A549 (cell line): ENCODE results near the gene BAZ1B. TPM values are rescaled to one million over a fixed set of nuclear protein-coding genes. Genes with fewer than 3 reads are reported as not detected.

Experiments used
- ATAC-seq, 2 experiments: fragments of 200-7000 bp in 1 of 2; fragments of >200 bp in 1 of 2; cut with Nextera tagmentation in 1 of 2; cut with Tn5 transposase in 1 of 2; 3 replicates each; pipeline versions ENCODE4 v1.8.0 to v1.9.1; 2018 to 2020; ENCODE audit warnings: mild to moderate bottlenecking in 1 of 2, moderate library complexity in 1 of 2
- CTCF ChIA-PET: fragments of 300-600 bp; sonication (Branson Sonifier 250); formaldehyde crosslinking; extraction: SDS; loops from one replicate; lab custom pipeline; 2021; ENCODE audit warnings: antibody characterized with exemption, inconsistent platforms; lab: Yijun Ruan, JAX
- POLR2A ChIA-PET: fragments of 350-600 bp; formaldehyde crosslinking; extraction: SDS; loops from one replicate; lab custom pipeline; 2021; ENCODE audit warnings: antibody characterized with exemption, inconsistent platforms; lab: Yijun Ruan, JAX
- DNase-seq, 2 experiments: peaks; one replicate each; pipeline versions ENCODE4 v3.0.0 to v3.0.0-alpha.2; 2011 to 2016; ENCODE audit warnings: low read depth in 1 of 2, low spot score in 1 of 2
- FAIRE-seq: peaks from 2 replicates; lab custom pipeline; 2011; peaks lifted over from hg19 to GRCh38; lab: Jason Lieb, UNC
- H3K27ac ChIP-seq, 2 experiments: fragments of >200 bp; sonication (Bioruptor Twin); formaldehyde crosslinking; 3 replicates each; pipeline ENCODE4 v1.5.1; 2016 to 2017
- H3K4me1 ChIP-seq: fragments of >200 bp; sonication (Bioruptor Twin); formaldehyde crosslinking; 3 replicates; pipeline ENCODE4 v1.6.1; 2016
- H3K4me2 ChIP-seq: fragments of >200 bp; sonication (Bioruptor Twin); formaldehyde crosslinking; 3 replicates; pipeline ENCODE4 v1.6.1; 2016
- H3K4me3 ChIP-seq: fragments of >200 bp; sonication (Bioruptor Twin); formaldehyde crosslinking; 3 replicates; pipeline ENCODE4 v1.5.1; 2016
- H3K9me3 ChIP-seq: fragments of >200 bp; sonication (Bioruptor Twin); formaldehyde crosslinking; 3 replicates; pipeline ENCODE4 v1.6.1; 2016
- BCL3 ChIP-seq: fragments of >200 bp; sonication (Bioruptor Twin); formaldehyde crosslinking; IDR thresholded peaks from 3 replicates; pipeline ENCODE4 v1.6.1; 2016
- BHLHE40 ChIP-seq: IDR thresholded peaks from 2 replicates; pipeline ENCODE4 v1.6.1; 2012; ENCODE audit warnings: low read depth, low read length, inconsistent platforms
- CBX2 ChIP-seq: fragments of 200-600 bp; sonication (generic); IDR thresholded peaks from 2 replicates; pipeline ENCODE4 v1.6.1; 2016; ENCODE audit warnings: low read depth, mild to moderate bottlenecking, borderline replicate concordance
- CEBPB ChIP-seq, 2 experiments: fragments of >200 bp in 1 of 2; sonication (Bioruptor Twin) in 1 of 2; formaldehyde crosslinking in 1 of 2; IDR thresholded peaks; 2 replicates each; pipeline ENCODE4 v1.6.1; 2012 to 2016
- CHD2 ChIP-seq: fragments of 150-350 bp; IDR thresholded peaks from 2 replicates; pipeline ENCODE4 v1.6.1; 2014; ENCODE audit warnings: low read length; ENCODE audit not compliant: partially characterized antibody
- CHD4 ChIP-seq: fragments of 200-600 bp; sonication (generic); IDR thresholded peaks from 2 replicates; pipeline ENCODE4 v1.6.1; 2016; ENCODE audit warnings: antibody characterized with exemption, mild to moderate bottlenecking, borderline replicate concordance
- E2F6 ChIP-seq: IDR thresholded peaks from 2 replicates; pipeline ENCODE4 v1.6.1; 2012; ENCODE audit warnings: low read depth, borderline replicate concordance
- EHF ChIP-seq: fragments of 250-450 bp; sonication (Bioruptor Pico); IDR thresholded peaks from 2 replicates; pipeline ENCODE4 v1.5.0; 2020; ENCODE audit warnings: mild to moderate bottlenecking
- ESRRA ChIP-seq: fragments of 150-350 bp; IDR thresholded peaks from 2 replicates; pipeline ENCODE4 v1.6.1; 2014; ENCODE audit warnings: mild to moderate bottlenecking, low read length, borderline replicate concordance
- FOXS1 ChIP-seq: fragments of 250-450 bp; sonication (Bioruptor Pico); IDR thresholded peaks from 2 replicates; pipeline ENCODE4 v1.5.0; 2020; ENCODE audit warnings: mild to moderate bottlenecking, moderate library complexity
- HDAC2 ChIP-seq: fragments of 200-600 bp; sonication (generic); IDR thresholded peaks from 2 replicates; pipeline ENCODE4 v1.6.1; 2016
- HEYL ChIP-seq: fragments of 250-450 bp; sonication (Bioruptor Pico); IDR thresholded peaks from 2 replicates; pipeline ENCODE4 v1.8.0; 2021; ENCODE audit warnings: mild to moderate bottlenecking, moderate library complexity
- HOXA7 ChIP-seq: fragments of 250-450 bp; sonication (Bioruptor Pico); IDR thresholded peaks from 2 replicates; pipeline ENCODE4 v1.5.0; 2020; ENCODE audit warnings: mild to moderate bottlenecking, moderate library complexity
- HOXB13 ChIP-seq: fragments of 250-450 bp; sonication (Bioruptor Pico); IDR thresholded peaks from 2 replicates; pipeline ENCODE4 v1.5.0; 2020; ENCODE audit warnings: low read depth, mild to moderate bottlenecking, moderate library complexity
- JUN ChIP-seq, 2 experiments: fragments of >200 bp; sonication (Bioruptor Twin); formaldehyde crosslinking; IDR thresholded peaks; 2 replicates in 1 of 2; 3 replicates in 1 of 2; pipeline ENCODE4 v1.6.1; 2016 to 2017
- JUNB ChIP-seq: fragments of >200 bp; sonication (Bioruptor Twin); formaldehyde crosslinking; IDR thresholded peaks from 2 replicates; pipeline ENCODE4 v1.6.1; 2016
- KDM1A ChIP-seq: fragments of 200-600 bp; sonication (generic); IDR thresholded peaks from 2 replicates; pipeline ENCODE4 v1.6.1; 2016; ENCODE audit warnings: low read depth, mild to moderate bottlenecking
- KDM5A ChIP-seq: fragments of 200-600 bp; sonication (generic); IDR thresholded peaks from 2 replicates; pipeline ENCODE4 v1.6.1; 2016; ENCODE audit warnings: antibody characterized with exemption, mild to moderate bottlenecking
- MAFK ChIP-seq: fragments of 450-650 bp; IDR thresholded peaks from 2 replicates; pipeline ENCODE4 v1.6.1; 2014; ENCODE audit not compliant: partially characterized antibody
- MAZ ChIP-seq: fragments of 150-350 bp; IDR thresholded peaks from 2 replicates; pipeline ENCODE4 v1.6.1; 2014; ENCODE audit warnings: antibody characterized with exemption, low read depth, low read length, borderline replicate concordance
- MYC ChIP-seq: IDR thresholded peaks from 2 replicates; pipeline ENCODE4 v1.6.1; 2012; ENCODE audit warnings: mild to moderate bottlenecking, inconsistent platforms, low read length, improper control_type of control experiment, borderline replicate concordance
- NFE2L2 ChIP-seq: fragments of 150-350 bp; conservative IDR thresholded peaks from 2 replicates; pipeline ENCODE4 v1.6.1; 2014; ENCODE audit warnings: low read length
- NPAS2 ChIP-seq: fragments of 250-450 bp; sonication (Bioruptor Pico); IDR thresholded peaks from 2 replicates; pipeline ENCODE4 v1.8.0; 2022; ENCODE audit warnings: mild to moderate bottlenecking, moderate library complexity, borderline replicate concordance
- NR3C1 ChIP-seq: fragments of >200 bp; sonication (Bioruptor Twin); formaldehyde crosslinking; IDR thresholded peaks from 3 replicates; pipeline ENCODE4 v1.6.1; 2017
- PBX3 ChIP-seq: IDR thresholded peaks from 2 replicates; pipeline ENCODE4 v1.6.1; 2012
- PHF8 ChIP-seq: fragments of 200-600 bp; sonication (generic); IDR thresholded peaks from 2 replicates; pipeline ENCODE4 v1.6.1; 2016; ENCODE audit warnings: low read depth, mild to moderate bottlenecking, antibody characterized with exemption, moderate library complexity, borderline replicate concordance
- POLR2A ChIP-seq: IDR thresholded peaks from 2 replicates; pipeline ENCODE4 v1.6.1; 2012; ENCODE audit warnings: mild to moderate bottlenecking, low read length
- POLR2AphosphoS2 ChIP-seq: conservative IDR thresholded peaks from 2 replicates; pipeline ENCODE4 v1.6.1; 2012; ENCODE audit warnings: low read length, improper control_type of control experiment, inconsistent platforms
- RCOR1 ChIP-seq: fragments of 150-350 bp; IDR thresholded peaks from 2 replicates; pipeline ENCODE4 v1.6.1; 2014; ENCODE audit warnings: antibody characterized with exemption, low read length, low read depth
- RFX5 ChIP-seq: fragments of 450-650 bp; IDR thresholded peaks from 2 replicates; pipeline ENCODE4 v1.7.1; 2014; ENCODE audit warnings: antibody characterized with exemption, mild to moderate bottlenecking, moderate library complexity
- RNF2 ChIP-seq: fragments of 200-600 bp; sonication (generic); IDR thresholded peaks from 2 replicates; pipeline ENCODE4 v1.6.1; 2016; ENCODE audit warnings: low read depth, mild to moderate bottlenecking, antibody characterized with exemption, moderate library complexity, borderline replicate concordance
- SREBF2 ChIP-seq: fragments of 450-650 bp; IDR thresholded peaks from 2 replicates; pipeline ENCODE4 v1.6.1; 2014; ENCODE audit warnings: mild to moderate bottlenecking, moderate library complexity
- TFCP2L1 ChIP-seq: fragments of 250-450 bp; sonication (Bioruptor Pico); IDR thresholded peaks from 2 replicates; pipeline ENCODE4 v1.5.0; 2021; ENCODE audit warnings: mild to moderate bottlenecking
- TP53 ChIP-seq: fragments of 250-450 bp; sonication (Bioruptor Pico); IDR thresholded peaks from 2 replicates; pipeline ENCODE4 v1.5.0; 2021; ENCODE audit warnings: mild to moderate bottlenecking, moderate library complexity
- ZNF302 ChIP-seq: fragments of 250-450 bp; sonication (Bioruptor Pico); IDR thresholded peaks from 2 replicates; pipeline ENCODE4 v1.9.0; 2021; ENCODE audit warnings: inconsistent platforms, mild to moderate bottlenecking, moderate library complexity
- ZSCAN20 ChIP-seq: fragments of 250-450 bp; sonication (Bioruptor Pico); IDR thresholded peaks from 2 replicates; pipeline ENCODE4 v1.8.0; 2022; ENCODE audit warnings: mild to moderate bottlenecking, moderate library complexity
- WGBS: methylation state at CpG from one replicate; pipeline ENCODE4 v1.1.6; 2017; ENCODE audit errors: missing lambda C conversion rate; 5-methylcytosine and 5-hydroxymethylcytosine counted together
- polyA plus RNA-seq, 4 experiments: library from polyadenylated mRNA; depleted of rRNA in 3 of 4; stranded (reverse); fragments of >200 nt; fragmentation: RNase III in 1 of 4; extraction: RNeasy Plus Mini Kit Qiagen cat#74134 plus additional on column Dnase treatment in 1 of 4; gene quantifications; 2 replicates in 3 of 4; 3 replicates in 1 of 4; pipeline ENCODE4 v1.2.3, GENCODE V29; 2011 to 2017
- TF ChIP-seq, protein P1 (sequence below): fragments of >200 bp; sonication (Bioruptor Twin); formaldehyde crosslinking; IDR thresholded peaks from 2 replicates; pipeline ENCODE4 v1.6.1; 2016
- TF ChIP-seq, protein P2 (sequence below): fragments of >200 bp; sonication (Bioruptor Twin); formaldehyde crosslinking; IDR thresholded peaks from 3 replicates; pipeline ENCODE4 v1.5.1; 2016

The BAZ1B gene
- polyA plus RNA-seq, 2 of the 4 experiments (the other 2 are of a cell fraction) = 54.8 to 66.8 TPM

GRCh38 chr7:73557397-73558257, 35.5 kb upstream of the BAZ1B start, which contains the start of gene BCL7B:
TSS of gene BCL7B (minus strand) at chr7:73557690. CDS start at chr7:73557578, 112 bp downstream.
- Histone ChIP-seq H3K4me2 (peak within 1 kb of the TSS; percentile 95), H3K4me3 (peak within 1 kb of the TSS; percentile 90), H3K27ac (peak within 1 kb of the TSS; percentile 99), H3K4me1 (peaks cover 25% of the 10 kb centered on the region), H3K9me3 (no peaks in the 10 kb centered on the region)
- POLR2A ChIA-PET = interaction anchor here (0.7 to 2.5 kb wide), 7 partner anchors 8 to 150 kb away, joined by 4 to 16 read pairs (median 6); partner anchors contain the start of genes BAZ1B, MLXIPL and TBL2
- CTCF ChIA-PET = interaction anchor here (0.8 to 2.4 kb wide), 4 partner anchors 10 to 177 kb away, joined by 3 to 7 read pairs (median 4); no protein-coding TSS in a partner anchor
- peak; percentile 69 to 78 for ATAC-seq
- no peak for FAIRE-seq
- WGBS = 12% methylated on average over 18 of the region's 83 CpGs
- peak; percentile 81 to 97 for DNase-seq
- TF ChIP-seq FOXS1 (peak; percentile 64; the same call in 1 of the 2 replicates), CHD2 (no peak), KDM1A (peak; percentile 62; the same call in 1 of the 2 replicates), JUNB (no peak), CBX2 (no peak), TFCP2L1 (CRISPR knock-in tag) (peak; percentile 78; the same call in 1 of the 2 replicates), HEYL (CRISPR knock-in tag) (no peak), KDM5A (no peak), POLR2A (peak; percentile 71), HOXA7 (CRISPR knock-in tag) (no peak), NFE2L2 (no peak), NPAS2 (CRISPR knock-in tag) (no peak), ESRRA (no peak), JUN (IDR thresholded peaks at IDR 0.05) (peak; percentile 63 to 88), NR3C1 (no peak), CHD4 (peak; percentile 80; the same call in 1 of the 2 replicates), ZNF302 (CRISPR knock-in tag) (no peak), TP53 (CRISPR knock-in tag) (0 out of 2 replicates have a peak, but pooled peaks have one; percentile 36), RFX5 (no peak), BCL3 (peak; percentile 81; the same call in 2 of the 3 replicates), EHF (CRISPR knock-in tag) (peak; percentile 87), RCOR1 (no peak), PBX3 (no peak), MAZ (no peak), E2F6 (peak; percentile 98), MYC (no peak), ZSCAN20 (CRISPR knock-in tag) (0 out of 2 replicates have a peak, but pooled peaks have one; percentile 24), CEBPB (IDR thresholded peaks at IDR 0.05) (no peak), BHLHE40 (no peak), HOXB13 (CRISPR knock-in tag) (peak; percentile 93; the same call in 1 of the 2 replicates), RNF2 (no peak), MAFK (no peak), PHF8 (peak; percentile 61), SREBF2 (no peak), POLR2AphosphoS2 (no peak), HDAC2 (0 out of 2 replicates have a peak, but pooled peaks have one; percentile 36)
- TF ChIP-seq, protein P1, sequence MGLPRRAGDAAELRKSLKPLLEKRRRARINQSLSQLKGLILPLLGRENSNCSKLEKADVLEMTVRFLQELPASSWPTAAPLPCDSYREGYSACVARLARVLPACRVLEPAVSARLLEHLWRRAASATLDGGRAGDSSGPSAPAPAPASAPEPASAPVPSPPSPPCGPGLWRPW = no peak
- TF ChIP-seq, protein P2, sequence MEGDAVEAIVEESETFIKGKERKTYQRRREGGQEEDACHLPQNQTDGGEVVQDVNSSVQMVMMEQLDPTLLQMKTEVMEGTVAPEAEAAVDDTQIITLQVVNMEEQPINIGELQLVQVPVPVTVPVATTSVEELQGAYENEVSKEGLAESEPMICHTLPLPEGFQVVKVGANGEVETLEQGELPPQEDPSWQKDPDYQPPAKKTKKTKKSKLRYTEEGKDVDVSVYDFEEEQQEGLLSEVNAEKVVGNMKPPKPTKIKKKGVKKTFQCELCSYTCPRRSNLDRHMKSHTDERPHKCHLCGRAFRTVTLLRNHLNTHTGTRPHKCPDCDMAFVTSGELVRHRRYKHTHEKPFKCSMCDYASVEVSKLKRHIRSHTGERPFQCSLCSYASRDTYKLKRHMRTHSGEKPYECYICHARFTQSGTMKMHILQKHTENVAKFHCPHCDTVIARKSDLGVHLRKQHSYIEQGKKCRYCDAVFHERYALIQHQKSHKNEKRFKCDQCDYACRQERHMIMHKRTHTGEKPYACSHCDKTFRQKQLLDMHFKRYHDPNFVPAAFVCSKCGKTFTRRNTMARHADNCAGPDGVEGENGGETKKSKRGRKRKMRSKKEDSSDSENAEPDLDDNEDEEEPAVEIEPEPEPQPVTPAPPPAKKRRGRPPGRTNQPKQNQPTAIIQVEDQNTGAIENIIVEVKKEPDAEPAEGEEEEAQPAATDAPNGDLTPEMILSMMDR = no peak
